ENCODE measurements around the gene TP53BP1.
A peak's percentile ranks its signal among the peaks of the same experiment; 100 is the strongest.

TP53BP1 gene

GRCh38 chr15:43520138-43520537 is 27.2 kb upstream of the TP53BP1 start:
- DNase-seq (ENCODE audit: low spot score): no peak

- no peak for DNase-seq (ENCODE audit: low spot score)
Observed at GRCh38 chr15:43519196-43519595, 26.2 kb upstream of the TP53BP1 start.

- no peak for DNase-seq (ENCODE audit: low spot score)
Observed at GRCh38 chr15:43518197-43518761, 25.3 kb upstream of the TP53BP1 start.

- DNase-seq (ENCODE audit: low spot score): no peak
Observed at GRCh38 chr15:43517354-43518196, 24.6 kb upstream of the TP53BP1 start, which contains the start of gene MAP1A. TSS of gene MAP1A (plus strand) at chr15:43517608. CDS start at chr15:43521474, 3,866 bp downstream.

GRCh38 chr15:43516801-43517353 is 23.9 kb upstream of the TP53BP1 start:
- no peak for DNase-seq (ENCODE audit: low spot score)

- DNase-seq (ENCODE audit: low spot score): no peak
Observed at GRCh38 chr15:43516185-43516584, 23.2 kb upstream of the TP53BP1 start.

- DNase-seq (ENCODE audit: low spot score): no peak
Observed at GRCh38 chr15:43515741-43516140, 22.8 kb upstream of the TP53BP1 start.

- DNase-seq (ENCODE audit: low spot score): peak; percentile 59
Observed at GRCh38 chr15:43514241-43515057, 21.5 kb upstream of the TP53BP1 start.

- no peak for DNase-seq (ENCODE audit: low spot score)
Observed at GRCh38 chr15:43513550-43513949, 20.6 kb upstream of the TP53BP1 start.

GRCh38 chr15:43511012-43511885 is 18.3 kb upstream of the TP53BP1 start:
- DNase-seq (ENCODE audit: low spot score): no peak

GRCh38 chr15:43510200-43511011 is 17.4 kb upstream of the TP53BP1 start:
- peak; percentile 97 for DNase-seq (ENCODE audit: low spot score)

GRCh38 chr15:43509660-43510199 is 16.8 kb upstream of the TP53BP1 start:
- DNase-seq (ENCODE audit: low spot score): peak; percentile 17

GRCh38 chr15:43508991-43509659 is 16.2 kb upstream of the TP53BP1 start:
- DNase-seq (ENCODE audit: low spot score): no peak

GRCh38 chr15:43508421-43508820 is 15.5 kb upstream of the TP53BP1 start:
- no peak for DNase-seq (ENCODE audit: low spot score)

GRCh38 chr15:43505738-43506137 is 12.8 kb upstream of the TP53BP1 start:
- DNase-seq (ENCODE audit: low spot score): no peak

- no peak for DNase-seq (ENCODE audit: low spot score)
Observed at GRCh38 chr15:43499635-43500034, 6.7 kb upstream of the TP53BP1 start.

GRCh38 chr15:43498990-43499389 is 6.0 kb upstream of the TP53BP1 start:
- DNase-seq (ENCODE audit: low spot score): no peak

- DNase-seq (ENCODE audit: low spot score): no peak
Observed at GRCh38 chr15:43493703-43494472, 932 bp upstream of the TP53BP1 start.

- no peak for DNase-seq (ENCODE audit: low spot score)
Observed at GRCh38 chr15:43492266-43492665, 690 bp downstream of the TP53BP1 start.
